NCI-H69 (cell line): ENCODE measurements around the gene DDX43.
A peak's percentile ranks its signal among the peaks of the same experiment; 100 is the strongest.
"Not testable (repeated sequence)": the region's sequence is repeated elsewhere in the genome, so short reads cannot be mapped to it uniquely, and the experiment has no call there.

ENCODE experiments used
- DNase-seq: peaks from one replicate; lab custom pipeline; 2025; lab: John Stamatoyannopoulos, UW

DDX43 gene

GRCh38 chr6:73394577-73395354, at the start of gene DDX43:
TSS of gene DDX43 (plus strand) at chr6:73394828. CDS start at chr6:73394906, 78 bp downstream.
- DNase-seq = peak; percentile 90

- no peak for DNase-seq
Observed at GRCh38 chr6:73348550-73349204, 46.0 kb upstream of the DDX43 start.

- DNase-seq = no peak
Observed at GRCh38 chr6:73349311-73349710, 45.3 kb upstream of the DDX43 start.

GRCh38 chr6:73353636-73354593, 40.7 kb upstream of the DDX43 start, which contains the start of gene DPPA5:
TSS of gene DPPA5 (minus strand) at chr6:73354276. CDS start at chr6:73354225, 51 bp downstream.
- no peak for DNase-seq

DNA sequence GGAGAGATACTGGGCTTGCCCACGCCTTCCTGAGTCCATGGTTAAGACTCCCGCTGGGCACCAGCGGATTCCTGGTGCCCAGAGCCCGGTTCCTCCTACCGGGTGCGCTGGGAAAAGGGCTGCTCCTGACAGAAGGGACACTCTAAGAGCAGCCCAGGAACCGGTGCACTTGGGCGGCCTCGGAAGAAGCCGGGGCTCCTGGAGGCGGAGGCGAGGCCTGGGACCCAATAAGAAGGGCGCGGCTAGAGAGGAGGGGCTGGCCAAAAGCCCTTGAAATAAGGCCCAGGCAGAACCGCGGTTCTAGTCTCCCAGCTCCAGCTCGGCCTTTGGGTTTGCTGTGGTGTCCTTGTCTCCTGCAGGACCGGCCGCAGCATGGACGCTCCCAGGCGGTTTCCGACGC, 32.3 kb upstream of the DDX43 start, which contains the start of gene KHDC3L:
KHDC3L (plus strand) TSS at position 301 of the 400 bp plus-strand sequence; CDS start at position 373, 72 bp downstream.
- DNase-seq = no peak

- no peak for DNase-seq
Observed at GRCh38 chr6:73362869-73363536, 31.6 kb upstream of the DDX43 start.

- no peak for DNase-seq
Observed at GRCh38 chr6:73363537-73363875, 31.1 kb upstream of the DDX43 start.

DNA sequence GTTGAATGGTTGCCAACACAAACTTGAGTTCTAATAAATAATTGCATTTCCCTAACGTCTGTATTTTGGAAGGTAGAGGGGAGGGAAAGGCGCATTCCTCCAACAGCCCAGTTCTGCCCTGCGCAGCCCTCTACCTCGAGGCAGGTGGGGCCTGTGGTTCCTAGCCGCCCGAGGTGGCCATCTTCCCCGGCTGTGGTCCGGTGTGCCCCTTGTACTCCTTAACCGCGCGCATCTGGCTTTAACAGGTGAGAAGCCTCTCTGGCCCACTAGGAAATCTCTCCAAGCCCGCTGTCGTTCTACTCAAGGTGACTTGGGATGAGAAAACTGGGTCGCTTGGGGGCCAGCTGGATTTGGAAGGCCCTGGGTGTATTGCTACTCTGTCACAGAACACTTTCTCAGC, 30.5 kb upstream of the DDX43 start:
- no peak for DNase-seq

- DNase-seq = no peak
Observed at GRCh38 chr6:73364549-73364948, 30.1 kb upstream of the DDX43 start.

DNA sequence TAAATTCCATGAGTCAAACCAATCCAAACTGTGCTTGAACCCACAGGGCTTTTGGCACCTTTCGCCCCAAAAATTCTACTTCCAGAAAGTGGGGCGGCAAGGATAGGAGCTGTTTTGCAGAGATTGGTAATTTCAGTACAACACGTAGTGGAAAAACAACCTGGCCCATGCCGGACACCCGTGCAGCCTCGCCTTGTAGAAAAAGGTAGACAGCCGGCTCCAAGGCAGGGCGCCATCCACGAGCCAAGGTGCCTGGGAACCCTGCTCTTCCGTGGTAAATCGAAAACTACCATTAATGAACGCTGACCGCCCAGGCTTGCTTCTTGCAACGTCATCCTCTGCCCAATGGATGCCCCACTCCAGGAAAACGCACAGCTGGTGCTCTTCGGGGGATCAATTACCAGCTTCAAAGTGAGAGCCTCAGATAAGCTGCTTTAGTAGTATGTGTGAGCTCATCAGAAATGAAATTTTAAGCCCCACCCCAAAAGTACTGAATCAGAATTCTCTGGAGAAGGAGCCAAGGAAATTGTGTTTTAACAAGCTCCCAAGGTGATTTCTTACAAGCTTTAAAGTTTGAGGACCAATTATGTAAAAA, 26.8 kb upstream of the DDX43 start:
- DNase-seq = peak; percentile 49

DNA sequence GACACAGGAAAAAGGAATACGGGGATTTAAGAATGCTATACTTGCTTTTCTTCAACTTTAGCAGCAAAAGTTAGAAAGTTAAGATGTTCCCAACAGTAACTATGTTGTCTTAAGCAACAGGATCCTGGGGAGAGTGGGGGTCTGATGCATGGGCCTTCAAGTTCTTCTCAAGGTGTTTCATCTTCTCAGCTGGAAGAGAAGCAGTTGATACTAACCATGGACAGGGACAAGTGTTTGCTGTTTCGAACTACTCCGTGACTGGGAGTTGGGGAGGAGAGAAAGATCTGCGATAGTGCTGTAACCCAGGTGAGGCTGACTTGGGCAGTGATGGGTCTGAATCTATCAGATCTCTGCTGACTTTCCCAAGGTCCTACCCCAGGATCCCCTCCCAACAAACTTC, 26.0 kb upstream of the DDX43 start:
- no peak for DNase-seq

DNA sequence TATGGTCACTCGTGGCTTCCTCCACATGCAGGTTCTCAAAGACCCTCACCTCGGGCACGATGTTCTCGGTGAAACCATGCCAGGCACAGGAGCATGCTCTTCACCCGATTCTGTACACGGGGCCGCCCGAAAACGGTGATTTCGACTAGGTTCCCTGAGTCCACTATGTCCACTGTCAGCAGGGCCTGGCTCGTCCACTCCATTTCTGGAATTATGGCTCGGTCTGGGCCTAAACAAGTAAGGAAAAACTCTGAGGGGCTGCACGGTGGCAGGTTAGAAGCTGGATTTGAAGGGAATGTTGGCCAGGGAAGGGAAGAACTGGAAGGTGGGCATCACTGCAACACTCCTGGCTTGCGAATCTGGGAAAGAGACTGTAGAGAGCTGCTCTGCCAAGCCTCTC, 25.5 kb upstream of the DDX43 start:
- DNase-seq = no peak

- no peak for DNase-seq
Observed at GRCh38 chr6:73369563-73369962, 25.1 kb upstream of the DDX43 start, which contains the start of gene OOEP. TSS of gene OOEP (minus strand) at chr6:73369897. CDS start at chr6:73369792, 105 bp downstream.

DNA sequence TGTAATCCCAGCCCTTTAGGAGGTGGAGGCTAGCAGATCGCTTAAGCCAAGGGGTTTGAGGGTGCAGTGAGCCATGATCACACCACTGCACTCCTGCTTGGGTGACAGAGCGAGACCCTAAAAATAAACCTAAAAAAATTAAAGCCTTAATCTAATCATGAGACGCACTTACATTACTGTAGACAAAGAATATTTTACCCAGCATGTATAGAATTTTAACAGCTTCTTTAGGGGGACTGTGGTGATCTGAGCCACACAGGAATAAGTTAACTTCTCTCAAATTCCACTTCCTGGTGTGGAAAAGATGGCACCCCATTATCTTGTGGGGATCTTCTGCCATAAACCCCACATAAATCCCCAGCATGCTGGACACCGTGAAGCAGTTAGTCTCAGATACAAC, 22.6 kb upstream of the DDX43 start:
- DNase-seq = no peak

DNA sequence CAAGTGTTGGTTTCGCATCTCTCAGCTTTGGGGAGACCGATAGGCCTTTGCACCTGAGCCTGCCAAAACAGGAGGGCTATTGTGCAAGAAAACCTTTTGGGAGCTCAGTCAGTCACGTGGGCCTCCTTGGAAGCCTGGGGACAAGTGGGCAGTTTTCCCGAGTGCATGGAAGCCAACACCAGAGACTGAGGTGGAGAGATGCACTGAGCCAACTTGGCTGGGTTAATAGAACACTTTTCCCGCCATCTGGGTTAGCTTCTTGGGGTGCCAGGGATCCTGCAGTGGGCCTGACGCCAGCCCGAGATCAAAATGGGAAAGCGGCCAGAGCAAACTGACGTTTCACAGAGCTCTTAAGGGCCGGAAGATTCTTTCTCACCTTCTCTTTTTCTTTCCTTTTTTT, 22.1 kb upstream of the DDX43 start:
- no peak for DNase-seq

GRCh38 chr6:73375216-73375615, 19.4 kb upstream of the DDX43 start:
- no peak for DNase-seq

- no peak for DNase-seq
Observed at GRCh38 chr6:73377225-73377624, 17.4 kb upstream of the DDX43 start.

- DNase-seq = not testable (repeated sequence)
Observed at GRCh38 chr6:73381531-73381930, 13.1 kb upstream of the DDX43 start.

GRCh38 chr6:73382462-73383113, 12.0 kb upstream of the DDX43 start:
- no peak for DNase-seq

- DNase-seq = no peak
Observed at GRCh38 chr6:73388433-73388799, 6.2 kb upstream of the DDX43 start.
